Measurements from ENCODE around the gene PLEKHJ1.

Gene PLEKHJ1

DNA sequence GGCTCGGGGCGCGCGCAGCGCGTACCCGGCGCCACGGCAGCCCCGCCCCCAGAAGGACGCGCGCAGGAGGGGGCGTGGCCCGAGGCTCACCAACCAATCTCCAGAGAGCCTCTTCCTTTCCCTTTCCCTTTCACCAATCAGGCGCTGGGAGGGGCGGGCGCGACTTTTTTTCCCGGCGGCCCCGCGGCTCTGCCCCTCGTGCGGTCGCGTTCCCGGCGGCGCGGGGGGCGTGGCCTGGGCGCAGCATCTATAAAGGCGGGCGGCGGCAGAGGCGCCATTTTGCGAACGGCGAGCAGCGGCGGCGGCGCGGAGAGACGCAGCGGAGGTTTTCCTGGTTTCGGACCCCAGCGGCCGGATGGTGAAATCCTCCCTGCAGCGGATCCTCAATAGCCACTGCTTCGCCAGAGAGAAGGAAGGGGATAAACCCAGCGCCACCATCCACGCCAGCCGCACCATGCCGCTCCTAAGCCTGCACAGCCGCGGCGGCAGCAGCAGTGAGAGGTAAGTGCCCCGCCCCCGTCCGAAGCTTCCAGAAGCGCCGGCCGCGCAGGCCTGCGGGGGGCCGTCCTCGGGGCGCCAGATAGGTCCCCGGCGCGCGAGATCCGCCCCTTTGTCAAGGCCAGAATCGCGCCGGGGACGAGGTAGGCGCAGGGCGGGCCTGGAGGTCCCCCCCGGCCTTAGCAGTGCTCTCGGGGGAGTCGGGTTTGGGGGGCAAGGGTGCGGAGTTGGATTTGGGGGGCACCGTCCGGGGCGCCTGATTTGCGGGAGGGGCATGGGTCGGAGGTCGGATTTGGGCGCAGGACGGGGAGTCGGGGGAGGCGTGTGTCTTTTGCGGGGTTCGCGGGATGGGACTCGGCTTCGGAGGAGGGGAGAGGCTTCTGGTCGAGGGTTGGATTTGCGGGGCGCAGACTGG is 33.4 kb upstream of the PLEKHJ1 start:
- peak; percentile 99 for DNase-seq (ENCODE audit: low spot score)

DNA sequence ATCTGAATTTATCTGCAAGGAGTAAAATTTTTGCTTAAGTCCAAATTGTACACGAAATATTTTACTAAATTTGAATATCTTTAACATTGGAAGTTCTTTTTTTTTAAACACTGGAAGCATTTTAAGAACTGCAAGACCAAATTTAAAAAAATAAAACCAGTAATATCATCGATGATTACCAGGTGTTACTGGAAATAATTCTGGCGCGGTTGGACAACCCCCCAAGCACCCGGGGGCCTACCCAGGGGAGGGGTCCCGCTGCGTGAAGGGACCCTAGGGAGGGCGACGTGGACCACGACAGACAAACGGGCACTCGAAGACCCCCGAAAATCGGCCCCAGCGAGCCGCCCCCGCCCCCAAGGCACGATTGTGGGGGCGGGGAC is 32.7 kb upstream of the PLEKHJ1 start:
- DNase-seq (ENCODE audit: low spot score): no peak

DNA sequence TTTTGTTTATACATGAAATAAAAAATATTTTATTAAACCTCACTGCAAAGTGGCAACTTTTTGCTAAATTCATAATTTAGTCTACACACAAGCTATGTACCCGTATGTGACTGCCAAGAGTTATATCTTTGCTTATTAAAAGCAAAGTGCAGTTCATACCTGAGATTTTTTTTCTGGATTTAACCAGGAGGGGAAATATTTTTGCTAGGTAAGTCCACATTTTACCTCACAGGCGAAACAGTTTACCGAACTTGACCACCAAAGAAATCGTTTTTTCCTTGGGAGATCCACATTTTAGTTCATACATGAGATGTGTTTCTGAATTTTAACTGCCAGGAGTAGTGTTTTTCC is 32.3 kb upstream of the PLEKHJ1 start:
- no peak for DNase-seq (ENCODE audit: low spot score)

DNA sequence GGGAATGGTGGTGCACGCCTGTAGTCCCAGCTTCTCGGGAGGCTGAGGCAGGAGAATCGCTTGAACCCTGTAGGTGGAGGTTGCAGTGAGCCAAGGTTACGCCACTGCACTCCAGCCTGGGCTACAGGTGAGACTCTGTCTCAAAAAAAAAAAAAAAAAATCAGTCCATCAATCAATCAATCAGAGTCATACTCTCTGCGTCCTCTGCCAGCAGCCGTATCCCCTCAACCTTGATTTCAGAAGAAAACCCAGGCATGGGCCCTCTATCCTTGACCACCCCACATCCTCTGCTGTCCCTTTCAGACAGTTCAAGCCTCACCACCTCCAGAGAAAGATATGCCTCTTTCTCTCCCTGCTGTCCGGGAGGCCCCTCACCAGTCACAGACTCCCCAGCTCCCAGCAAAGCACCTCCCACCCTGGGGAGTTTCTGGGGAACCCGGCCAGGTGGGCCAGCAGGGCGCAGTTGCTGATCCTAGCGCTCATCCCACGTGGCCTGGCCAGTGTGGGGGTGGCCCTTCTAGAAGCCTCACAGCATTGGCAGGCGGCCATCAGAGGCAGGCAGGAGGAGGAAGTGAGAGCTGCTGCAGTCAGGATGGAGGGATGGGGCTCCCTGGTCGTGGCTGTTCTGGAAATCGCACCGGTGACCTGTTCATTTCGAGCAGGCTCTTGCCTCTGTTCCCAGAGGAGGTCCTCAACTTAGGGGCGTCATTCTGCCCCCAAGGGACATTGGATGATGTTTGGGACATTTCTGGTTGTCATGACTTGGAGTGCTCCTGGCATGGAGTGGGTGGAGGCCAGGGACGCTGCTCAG is 30.3 kb upstream of the PLEKHJ1 start:
- no peak for DNase-seq (ENCODE audit: low spot score)

DNA sequence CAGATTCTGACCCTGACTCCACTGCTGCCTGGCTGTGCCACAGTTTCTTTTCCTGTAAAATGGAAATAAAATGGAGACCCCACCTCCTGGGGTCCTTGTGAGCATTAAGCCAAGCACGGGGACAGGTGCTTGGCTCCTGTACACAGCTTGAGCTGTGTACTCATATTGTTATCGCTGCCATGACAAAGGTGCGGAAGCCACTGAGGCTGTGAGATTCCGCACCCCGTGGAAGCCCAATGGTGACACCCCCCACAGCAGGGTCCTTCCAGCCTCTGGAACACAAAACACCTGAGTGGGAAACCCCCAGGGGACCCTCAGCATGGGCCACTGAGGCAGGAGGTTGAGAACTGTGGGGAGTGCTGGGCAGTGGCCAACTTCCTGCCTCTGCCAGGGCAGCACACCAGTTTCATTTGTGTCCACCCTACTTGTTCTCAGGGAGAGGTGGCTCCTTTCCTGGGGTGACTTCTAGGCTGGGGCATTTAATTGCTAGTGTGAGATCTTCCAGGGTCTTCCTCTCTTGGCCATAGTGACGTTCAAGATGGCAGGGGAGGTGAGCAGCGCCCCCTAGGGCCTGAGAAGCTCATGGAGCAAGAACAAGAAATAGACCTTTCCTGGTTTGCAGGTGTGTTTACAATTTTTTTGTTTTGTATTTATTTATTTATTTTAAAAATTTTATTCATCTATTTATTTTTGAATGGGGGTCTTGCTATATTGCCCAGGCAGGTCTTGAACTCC is 25.5 kb upstream of the PLEKHJ1 start:
- DNase-seq (ENCODE audit: low spot score): no peak

DNA sequence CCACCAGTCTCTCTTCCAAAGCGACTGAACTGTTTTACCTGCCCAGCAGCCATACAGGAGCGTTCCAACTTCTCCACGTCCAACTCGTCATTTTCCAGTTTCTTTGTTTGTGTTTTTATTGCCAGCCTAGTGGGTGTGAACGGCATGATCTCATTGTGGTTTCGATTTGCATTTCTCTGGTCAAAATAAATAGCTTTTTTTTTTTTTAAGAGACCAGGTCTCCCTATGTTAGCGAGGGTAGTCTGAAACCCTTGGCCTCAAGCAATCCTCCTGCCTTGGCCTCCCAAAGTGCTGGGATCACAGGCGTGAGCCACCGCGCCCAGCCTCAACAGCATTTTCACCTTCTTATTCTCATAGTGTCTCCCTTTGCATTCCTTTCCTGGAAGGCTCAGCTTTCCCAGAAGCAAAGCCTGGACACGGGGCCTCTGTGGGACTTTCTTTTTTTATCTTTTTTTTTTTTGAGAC is 24.2 kb upstream of the PLEKHJ1 start:
- DNase-seq (ENCODE audit: low spot score): no peak

DNA sequence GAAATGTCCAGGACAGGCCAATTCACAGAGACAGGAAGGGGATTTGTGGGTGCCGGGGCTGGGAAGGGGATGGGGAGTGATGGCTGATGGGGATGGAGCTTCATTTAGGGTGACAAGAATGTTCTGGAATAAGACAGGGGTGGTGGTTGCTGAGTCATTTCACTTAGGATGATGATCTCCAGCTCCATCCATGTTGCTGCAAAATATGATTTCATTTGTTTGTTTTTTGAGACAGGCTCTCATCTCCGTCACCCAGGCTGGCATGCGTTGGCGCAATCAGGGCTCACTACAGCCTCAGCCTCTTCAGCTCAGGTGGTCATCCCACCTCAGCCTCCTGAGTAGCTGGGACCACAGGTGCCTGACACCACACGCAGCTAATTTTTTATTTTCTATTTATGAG is 23.2 kb upstream of the PLEKHJ1 start:
- no peak for DNase-seq (ENCODE audit: low spot score)

DNA sequence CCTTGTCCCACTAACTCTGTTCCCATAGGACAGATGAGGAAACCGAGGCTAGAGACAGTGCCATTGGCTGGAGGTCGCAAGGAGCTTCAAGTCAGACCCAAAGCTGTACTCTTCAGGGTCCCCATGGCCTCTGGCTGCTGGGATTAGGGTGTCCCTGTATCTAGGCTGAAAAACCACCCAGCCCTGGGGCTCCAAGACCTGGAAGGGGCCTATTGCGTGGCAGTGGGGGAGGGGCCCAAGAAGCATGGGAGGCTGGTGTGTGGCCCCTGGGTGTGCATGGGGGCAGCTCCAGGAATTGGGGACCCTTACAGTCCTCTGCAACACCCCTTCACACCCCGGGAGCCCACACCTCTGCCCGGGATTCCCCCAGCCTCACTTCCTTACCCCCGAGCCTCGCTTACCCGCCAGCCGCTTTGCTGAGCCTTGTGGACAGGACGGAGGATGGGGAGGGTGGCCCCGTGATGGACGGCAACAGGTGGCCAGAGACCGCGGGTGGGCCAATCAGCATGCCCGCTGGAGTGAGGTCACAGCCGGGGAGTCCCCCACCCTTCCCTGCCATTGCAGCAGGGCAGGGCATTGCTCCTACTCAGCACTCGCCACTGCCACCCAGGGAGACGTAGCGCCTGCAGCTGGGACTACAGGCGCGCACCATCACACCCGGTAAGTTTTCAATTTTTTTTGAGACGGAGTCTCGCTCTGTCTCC is 20.0 kb upstream of the PLEKHJ1 start, which contains the start of gene JSRP1:
TSS of gene JSRP1 (minus strand) at position 436 of the 704 bp plus-strand sequence. CDS start 1,103 bp downstream, outside the sequence.
- no peak for DNase-seq (ENCODE audit: low spot score)

DNA sequence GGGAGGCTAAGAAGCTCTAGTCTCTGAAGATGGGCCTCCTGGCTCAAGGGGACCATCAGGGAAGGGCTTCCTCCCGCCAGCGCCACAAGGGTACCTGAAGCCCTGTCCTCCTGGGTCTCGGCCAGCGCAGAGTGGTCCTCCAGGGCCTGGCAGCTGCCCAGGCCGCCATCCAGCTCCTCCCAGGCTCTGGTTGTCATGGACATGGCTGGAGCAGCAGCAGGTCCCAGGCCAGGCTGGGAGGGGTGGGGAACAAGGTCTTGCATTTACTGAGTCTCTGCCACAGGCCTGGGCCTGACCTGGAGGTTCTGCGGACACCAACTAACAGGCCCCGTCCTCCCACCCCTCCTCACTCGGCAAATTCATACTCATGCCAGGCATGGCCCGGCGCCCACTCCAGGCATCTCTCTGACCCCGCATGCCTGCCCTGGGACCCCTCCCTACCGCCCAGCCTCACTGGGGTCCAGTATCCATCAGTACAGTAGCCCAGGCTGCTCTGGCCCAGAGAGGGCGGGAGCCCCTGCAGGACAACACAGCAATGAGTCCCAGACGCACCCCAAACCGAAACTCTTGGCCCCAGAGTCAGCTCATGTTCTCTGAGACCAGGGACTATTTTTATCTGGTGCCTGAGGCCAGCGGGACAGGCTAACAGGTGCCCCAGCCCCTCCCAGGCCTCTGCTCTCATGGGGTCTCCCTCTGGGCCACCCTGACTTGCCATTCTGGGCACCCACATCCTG is 19.1 kb upstream of the PLEKHJ1 start:
- DNase-seq (ENCODE audit: low spot score): no peak

DNA sequence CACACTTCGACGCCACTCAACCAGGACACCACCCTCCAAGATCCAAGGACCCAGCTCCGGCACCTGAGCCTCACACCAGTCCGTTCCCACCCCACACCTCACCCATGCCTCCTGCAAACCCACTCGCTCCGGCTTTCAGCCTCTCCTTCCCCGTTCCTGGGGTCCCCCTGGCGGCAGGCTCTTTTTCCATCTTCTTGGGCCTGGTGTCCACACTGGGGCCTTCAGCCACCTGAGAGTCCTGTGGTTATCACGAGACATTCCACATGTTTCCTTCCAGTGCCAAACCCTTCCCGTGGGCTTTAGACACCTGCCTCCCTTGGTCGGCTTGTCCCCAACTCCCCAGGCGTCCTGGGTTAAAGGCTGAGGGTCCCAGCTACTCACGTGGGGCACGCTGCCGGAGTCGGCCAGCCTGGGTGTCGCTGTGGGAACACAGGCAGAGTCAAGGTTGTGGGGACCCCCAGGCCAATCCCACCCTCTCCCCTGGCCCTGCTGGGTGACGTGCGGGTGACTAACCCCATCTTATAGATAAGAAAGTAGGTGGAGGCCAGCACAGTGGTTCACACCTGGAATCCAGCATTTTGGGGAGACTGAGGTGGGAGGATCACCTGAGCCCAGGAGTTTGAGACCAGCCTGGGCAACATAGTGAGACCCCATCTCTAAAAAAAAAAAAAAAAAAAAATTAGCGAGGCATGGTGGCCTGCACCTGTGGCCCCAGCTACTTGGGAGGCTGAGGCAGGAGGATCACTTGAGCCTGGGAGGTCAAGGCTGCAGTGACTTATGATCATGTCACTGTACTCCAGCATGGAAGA is 18.1 kb upstream of the PLEKHJ1 start:
- DNase-seq (ENCODE audit: low spot score): peak; percentile 82

DNA sequence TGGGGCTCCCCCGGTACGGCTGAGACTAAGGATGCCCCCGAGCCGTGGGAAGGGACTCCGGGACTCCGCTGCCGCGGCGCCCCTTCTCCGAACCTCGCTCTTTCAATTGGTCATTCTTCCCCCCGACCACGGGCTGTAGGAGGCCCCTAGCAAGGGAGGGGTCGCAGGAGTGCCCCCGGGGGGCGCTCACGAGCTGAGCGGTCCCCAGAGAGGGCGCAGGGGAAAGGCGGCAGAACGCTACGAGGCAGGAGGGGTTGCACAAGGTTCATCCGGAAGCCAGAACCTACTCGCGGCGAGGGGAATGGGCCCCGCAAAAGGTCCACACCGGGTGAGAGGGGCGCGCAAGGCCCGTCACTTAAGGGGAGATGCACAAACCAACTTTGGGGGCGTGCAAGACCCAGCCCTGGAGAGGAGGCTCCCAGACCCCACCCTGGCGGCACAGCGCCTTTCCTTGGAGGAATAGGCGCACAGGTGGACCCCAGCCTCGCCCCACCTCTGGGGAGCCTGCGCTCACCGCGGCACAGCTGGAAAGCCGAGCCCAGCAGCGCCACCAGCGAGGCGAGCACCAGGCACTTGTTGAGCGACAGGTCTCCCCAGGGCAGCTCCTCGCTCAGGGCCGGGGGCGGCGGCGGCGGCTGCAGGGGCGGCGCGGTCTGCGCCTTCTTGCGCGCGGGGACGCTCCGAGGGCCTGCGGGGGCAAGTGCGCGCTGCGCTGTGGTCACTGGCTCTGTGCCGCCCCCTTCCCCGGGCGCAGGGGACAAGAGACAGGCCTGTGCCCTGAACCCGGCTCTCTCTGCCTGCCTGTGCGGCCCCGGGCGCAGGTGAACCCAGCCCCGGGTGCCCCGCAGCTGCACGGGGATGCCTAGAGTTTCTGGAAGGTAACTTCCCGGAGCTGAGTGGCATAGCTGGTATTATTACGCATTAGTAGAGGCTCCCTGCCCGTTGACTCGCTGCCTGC is 17.3 kb upstream of the PLEKHJ1 start:
- DNase-seq (ENCODE audit: low spot score): peak; percentile 74

DNA sequence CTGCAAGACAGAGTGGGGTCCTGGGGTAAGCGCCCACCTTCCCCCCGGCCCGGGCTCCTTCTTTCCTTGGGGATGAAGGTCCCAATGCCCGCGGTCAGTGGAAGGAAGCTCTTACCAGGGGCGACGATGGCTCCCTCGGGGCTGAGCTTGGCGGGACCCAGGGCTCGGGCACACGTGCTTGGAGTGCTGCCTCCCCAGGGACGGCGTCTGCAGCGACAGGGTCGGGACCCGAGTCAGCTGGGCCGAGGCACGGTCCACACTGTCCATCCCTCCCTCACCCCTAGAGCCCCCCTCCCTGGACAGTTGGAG is 16.6 kb upstream of the PLEKHJ1 start:
- DNase-seq (ENCODE audit: low spot score): no peak

DNA sequence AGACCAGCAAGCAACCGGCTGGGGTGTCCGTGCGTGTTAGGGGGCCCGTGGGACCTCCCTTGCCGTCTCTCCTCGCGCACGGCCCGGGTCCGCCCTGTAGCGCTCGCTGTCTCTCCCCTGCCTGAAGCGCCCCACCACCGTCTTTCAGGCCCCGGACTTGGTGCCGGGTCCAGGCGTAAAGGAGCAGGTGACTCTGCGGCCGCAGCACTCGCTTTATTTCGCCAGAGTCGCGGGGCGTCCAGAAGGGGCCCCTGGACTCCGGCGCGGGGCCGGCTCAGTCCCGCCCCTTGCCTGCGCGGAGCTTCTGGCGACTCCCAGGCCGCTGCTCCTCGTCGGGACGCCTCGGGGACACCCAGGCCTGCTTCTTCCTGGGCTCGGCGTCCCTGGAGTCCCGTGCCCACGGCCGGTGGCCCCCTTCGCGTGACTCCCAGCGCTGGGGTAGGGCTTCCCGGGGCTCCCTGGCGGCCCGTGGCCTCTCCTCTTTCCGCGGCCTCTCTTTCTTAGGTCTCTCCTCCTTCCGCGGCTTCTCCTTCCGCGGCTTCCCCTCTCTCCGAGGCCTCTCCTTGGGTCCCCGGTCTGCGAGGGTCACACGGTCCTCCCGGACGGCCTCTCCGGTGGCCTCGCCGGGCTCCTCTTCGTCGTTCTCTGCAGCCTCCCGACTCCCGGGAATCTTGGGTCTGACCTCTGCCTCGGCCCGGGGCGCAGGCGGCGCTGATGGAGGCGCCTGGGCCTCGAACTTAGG is 16.1 kb upstream of the PLEKHJ1 start:
- DNase-seq (ENCODE audit: low spot score): no peak

DNA sequence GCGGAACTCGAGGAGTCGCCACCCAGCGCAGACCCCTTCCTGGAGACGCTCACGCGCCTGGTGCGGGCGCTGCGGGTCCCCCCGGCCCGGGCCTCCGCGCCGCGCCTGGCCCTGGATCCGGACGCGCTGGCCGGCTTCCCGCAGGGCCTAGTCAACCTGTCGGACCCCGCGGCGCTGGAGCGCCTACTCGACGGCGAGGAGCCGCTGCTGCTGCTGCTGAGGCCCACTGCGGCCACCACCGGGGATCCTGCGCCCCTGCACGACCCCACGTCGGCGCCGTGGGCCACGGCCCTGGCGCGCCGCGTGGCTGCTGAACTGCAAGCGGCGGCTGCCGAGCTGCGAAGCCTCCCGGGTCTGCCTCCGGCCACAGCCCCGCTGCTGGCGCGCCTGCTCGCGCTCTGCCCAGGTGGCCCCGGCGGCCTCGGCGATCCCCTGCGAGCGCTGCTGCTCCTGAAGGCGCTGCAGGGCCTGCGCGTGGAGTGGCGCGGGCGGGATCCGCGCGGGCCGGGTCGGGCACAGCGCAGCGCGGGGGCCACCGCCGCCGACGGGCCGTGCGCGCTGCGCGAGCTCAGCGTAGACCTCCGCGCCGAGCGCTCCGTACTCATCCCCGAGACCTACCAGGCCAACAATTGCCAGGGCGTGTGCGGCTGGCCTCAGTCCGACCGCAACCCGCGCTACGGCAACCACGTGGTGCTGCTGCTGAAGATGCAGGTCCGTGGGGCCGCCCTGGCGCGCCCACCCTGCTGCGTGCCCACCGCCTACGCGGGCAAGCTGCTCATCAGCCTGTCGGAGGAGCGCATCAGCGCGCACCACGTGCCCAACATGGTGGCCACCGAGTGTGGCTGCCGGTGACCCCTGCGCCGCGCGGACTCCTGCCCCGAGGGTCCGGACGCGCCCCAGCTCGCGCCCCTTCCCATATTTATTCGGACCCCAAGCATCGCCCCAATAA is 15.3 kb upstream of the PLEKHJ1 start:
- DNase-seq (ENCODE audit: low spot score): no peak

DNA sequence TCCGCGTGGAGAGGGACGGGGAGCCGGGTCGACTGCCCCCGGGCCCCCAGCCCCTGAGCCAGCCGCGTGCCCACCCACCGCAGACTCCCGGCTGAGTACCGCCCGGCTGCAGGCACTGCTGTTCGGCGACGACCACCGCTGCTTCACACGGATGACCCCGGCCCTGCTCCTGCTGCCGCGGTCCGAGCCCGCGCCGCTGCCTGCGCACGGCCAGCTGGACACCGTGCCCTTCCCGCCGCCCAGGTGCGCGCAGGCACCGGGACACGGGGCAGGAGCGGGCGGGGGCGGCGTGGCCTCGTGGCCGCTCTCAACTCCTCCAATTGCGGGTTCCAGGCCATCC is 14.6 kb upstream of the PLEKHJ1 start:
- no peak for DNase-seq (ENCODE audit: low spot score)

DNA sequence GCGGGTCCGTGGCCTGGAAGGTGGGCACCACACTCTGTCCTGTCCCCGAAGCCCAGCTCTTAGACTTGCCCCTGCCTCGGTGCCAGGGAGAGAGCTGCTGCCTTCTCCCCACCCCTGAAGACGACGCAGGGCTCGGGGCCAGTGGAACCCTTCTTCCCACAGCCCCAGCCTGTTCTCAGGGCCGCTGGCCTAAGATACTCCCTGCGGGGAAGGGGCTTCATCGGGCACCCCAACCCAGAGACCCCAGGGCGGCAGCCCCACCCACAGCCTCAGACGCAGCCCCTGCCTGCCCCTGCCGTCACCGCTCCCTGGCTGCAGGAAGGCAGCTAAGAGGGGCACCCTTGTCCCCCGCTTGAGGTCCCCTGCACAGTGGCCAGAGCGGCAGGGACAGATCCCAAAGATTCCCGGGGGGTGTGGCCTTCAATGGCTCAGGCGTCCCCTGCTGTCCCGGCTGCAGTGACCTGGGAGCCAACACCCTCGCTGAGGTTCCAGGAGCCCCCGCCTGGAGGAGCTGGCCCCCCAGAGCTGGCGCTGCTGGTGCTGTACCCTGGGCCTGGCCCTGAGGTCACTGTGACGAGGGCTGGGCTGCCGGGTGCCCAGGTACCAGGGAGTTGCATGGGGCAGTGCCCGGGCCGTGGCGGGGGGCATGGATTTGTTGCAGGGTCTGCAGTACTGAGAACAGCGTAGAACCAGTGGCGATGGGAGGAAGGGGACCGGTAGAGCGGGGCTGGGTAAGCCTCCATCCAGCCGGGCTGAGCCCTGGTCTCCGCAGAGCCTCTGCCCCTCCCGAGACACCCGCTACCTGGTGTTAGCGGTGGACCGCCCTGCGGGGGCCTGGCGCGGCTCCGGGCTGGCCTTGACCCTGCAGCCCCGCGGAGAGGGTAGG is 14.0 kb upstream of the PLEKHJ1 start:
- no peak for DNase-seq (ENCODE audit: low spot score)
